MCF 10A (cell line): ENCODE results near the gene HDGFL3. TPM values are rescaled to one million over a fixed set of nuclear protein-coding genes. Genes with fewer than 3 reads are reported as not detected.

Source experiments
- BruUV-seq: library from RNA; stranded (reverse); fragments of 400-500 nt; replicated peaks from 2 replicates; lab custom pipeline; 2021; lab: Mats Ljungman, UMichigan
- CTCF ChIA-PET: fragments of 300-600 bp; sonication (Branson Sonifier 250); formaldehyde crosslinking; extraction: SDS; loops from one replicate; lab custom pipeline; 2021; ENCODE audit warnings: antibody characterized with exemption, inconsistent platforms; lab: Yijun Ruan, JAX
- POLR2A ChIA-PET: fragments of 300-600, 350-650 bp; sonication (Branson Sonifier 250); formaldehyde crosslinking; extraction: SDS; loops from one replicate; lab custom pipeline; 2020; ENCODE audit warnings: antibody characterized with exemption, inconsistent platforms; lab: Yijun Ruan, JAX
- DNase-seq: peaks from one replicate; pipeline ENCODE4 v3.0.0-alpha.2; 2018; ENCODE audit not compliant: unreplicated experiment
- H3K27ac Mint-ChIP-seq: one replicate; pipeline ENCODE4 v1.8.0; 2022; ENCODE audit warnings: mild to moderate bottlenecking, low read depth, mixed read lengths; ENCODE audit not compliant: unreplicated experiment
- H3K27me3 Mint-ChIP-seq: one replicate; pipeline ENCODE4 v1.8.0; 2022; ENCODE audit warnings: mixed read lengths; ENCODE audit not compliant: insufficient read depth, unreplicated experiment
- H3K36me3 Mint-ChIP-seq: one replicate; pipeline ENCODE4 v1.8.0; 2022; ENCODE audit warnings: mild to moderate bottlenecking, moderate library complexity, mixed read lengths; ENCODE audit not compliant: insufficient read depth, unreplicated experiment
- H3K4me1 Mint-ChIP-seq: one replicate; pipeline ENCODE4 v1.8.0; 2022; ENCODE audit warnings: mixed read lengths; ENCODE audit not compliant: insufficient read depth, unreplicated experiment
- H3K4me3 Mint-ChIP-seq: one replicate; pipeline ENCODE4 v1.8.0; 2022; ENCODE audit warnings: mild to moderate bottlenecking, moderate library complexity, mixed read lengths; ENCODE audit not compliant: unreplicated experiment
- H3K9me3 Mint-ChIP-seq: one replicate; pipeline ENCODE4 v1.8.0; 2022; ENCODE audit warnings: mixed read lengths; ENCODE audit not compliant: unreplicated experiment
- CTCF ChIP-seq: fragments of 200-600 bp; IDR thresholded peaks from one replicate; pipeline ENCODE4 v1.8.0; 2022; ENCODE audit warnings: antibody characterized with exemption, mild to moderate bottlenecking; ENCODE audit not compliant: unreplicated experiment
- intact Hi-C: fragments of 100-400 bp; cut with micrococcal nuclease; formaldehyde crosslinking; loops from 2 replicates; pipeline ENCODE4 v1.14.1; 2022
- total RNA-seq: library from RNA; stranded (reverse); gene quantifications from 2 replicates; pipeline ENCODE4 v1.2.3, GENCODE V29; 2022

Gene HDGFL3
- total RNA-seq, 1 experiment from 2014 or later, result 80.4 TPM

DNA sequence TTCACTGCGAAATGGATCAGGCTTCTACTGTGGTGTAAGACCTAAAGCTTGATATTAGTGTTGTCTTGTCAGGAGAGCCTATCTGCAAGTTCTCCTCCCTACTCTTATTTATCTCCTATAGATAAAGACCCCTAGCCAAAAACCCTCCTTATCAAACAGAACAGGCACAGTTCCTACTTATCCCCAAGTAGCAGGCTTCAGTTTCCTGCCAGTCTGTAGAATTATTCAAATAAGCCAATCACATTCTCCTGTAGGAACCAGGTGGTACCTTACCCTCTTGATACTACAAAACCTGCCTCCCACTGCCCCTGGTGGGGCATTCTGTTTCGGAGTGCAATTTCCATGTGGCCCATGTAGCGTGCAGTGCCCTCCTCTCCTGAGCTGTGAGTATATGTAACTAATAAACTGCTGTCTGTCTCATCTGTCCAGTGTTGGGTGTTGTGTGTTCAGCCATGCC is 28.7 kb downstream of the HDGFL3 start:
- Mint-ChIP-seq H3K27me3 (no peaks in the 10 kb centered on the region), H3K9me3 (no peaks in the 10 kb centered on the region), H3K27ac (peak overlapping the region; percentile 65), H3K4me3 (no peak overlapping the region), H3K4me1 (no peaks in the 10 kb centered on the region), H3K36me3 (no peaks in the 10 kb centered on the region)
- BruUV-seq, result no TSS peak
- DNase-seq, result no peak
- POLR2A ChIA-PET, result interaction anchor here (0.5 to 1.4 kb wide), 2 partner anchors 27 to 156 kb away, joined by 3 read pairs; no protein-coding TSS in a partner anchor
- CTCF ChIA-PET, result interaction anchor here (0.6 kb wide), 1 partner anchor 11 kb away, joined by 3 read pairs; no protein-coding TSS in a partner anchor
- intact Hi-C loops, result no loop called here
- no peak for TF ChIP-seq CTCF

DNA sequence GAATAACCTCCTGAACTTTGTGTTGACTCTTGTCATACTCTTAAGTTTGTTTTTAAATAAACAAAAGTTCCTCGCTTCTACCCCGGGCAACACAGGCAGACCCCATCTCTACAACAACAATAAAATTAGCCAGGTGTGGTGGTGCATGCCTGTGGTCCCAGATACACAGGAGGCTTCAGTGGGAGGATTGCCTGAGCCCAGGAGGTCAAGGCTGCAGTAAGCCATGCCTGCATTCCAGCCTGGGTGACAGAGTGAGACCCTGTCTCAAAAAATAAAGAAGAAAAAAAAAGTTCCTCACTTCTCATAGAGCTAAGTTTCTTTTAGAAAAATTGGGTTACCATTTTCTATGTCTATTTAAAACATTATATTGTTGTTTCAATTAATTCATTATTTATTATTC is 29.2 kb downstream of the HDGFL3 start:
- Mint-ChIP-seq H3K27me3 (no peaks in the 10 kb centered on the region), H3K9me3 (no peaks in the 10 kb centered on the region), H3K4me3 (no peak overlapping the region), H3K4me1 (no peaks in the 10 kb centered on the region), H3K27ac (peak overlapping the region; percentile 65), H3K36me3 (no peaks in the 10 kb centered on the region)
- TF ChIP-seq CTCF, result no peak
- intact Hi-C loops, result no loop called here
- ChIA-PET CTCF (interaction anchor here (0.6 kb wide), 1 partner anchor 11 kb away, joined by 3 read pairs; no protein-coding TSS in a partner anchor), POLR2A (interaction anchor here (1.1 to 1.4 kb wide), 2 partner anchors 14 to 28 kb away, joined by 3 read pairs; no protein-coding TSS in a partner anchor)
- no peak for DNase-seq
- BruUV-seq, result no TSS peak

DNA sequence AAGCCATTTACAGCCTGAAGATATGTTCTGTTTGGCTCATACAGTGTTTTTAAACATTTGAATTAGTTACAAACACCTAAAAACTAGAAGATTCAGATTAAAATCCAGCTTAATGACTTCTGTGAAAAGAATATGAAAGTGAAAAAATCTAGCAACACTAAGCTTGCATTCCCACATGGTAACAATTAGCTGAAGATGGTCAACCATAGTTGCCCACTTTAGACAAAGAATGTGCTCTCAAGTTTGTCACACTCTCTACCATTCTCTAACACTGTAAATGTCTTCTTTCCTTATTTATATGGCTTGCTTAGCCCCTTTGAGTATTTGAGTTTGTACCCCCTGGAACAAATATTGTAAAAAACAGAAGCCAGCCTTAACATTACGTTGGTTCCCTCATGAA is 32.7 kb downstream of the HDGFL3 start:
- no peak overlapping the region for H3K27ac Mint-ChIP-seq
- no TSS peak for BruUV-seq
- CTCF ChIA-PET, result interaction anchor here (0.6 kb wide), 1 partner anchor 172 kb away, joined by 3 read pairs; no protein-coding TSS in a partner anchor

More for the DNA sequence above, 32.7 kb downstream of the HDGFL3 start:
- H3K4me1 Mint-ChIP-seq, result peaks cover 6% of the 10 kb centered on the region
- POLR2A ChIA-PET, result no interaction called here
- H3K9me3 Mint-ChIP-seq, result no peaks in the 10 kb centered on the region
- no peak for DNase-seq
- intact Hi-C loops, result no loop called here
- no peaks in the 10 kb centered on the region for H3K36me3 Mint-ChIP-seq
- H3K27me3 Mint-ChIP-seq, result no peaks in the 10 kb centered on the region
- TF ChIP-seq CTCF, result no peak
- no peak overlapping the region for H3K4me3 Mint-ChIP-seq
